ENCODE results near the gene FTSJ1. TPM values are rescaled to one million over a fixed set of nuclear protein-coding genes. Genes with fewer than 3 reads are reported as not detected.
A peak's percentile ranks its signal among the peaks of the same experiment; 100 is the strongest.

The FTSJ1 gene
- total and polyA plus RNA-seq, 9 donors: 23.2 to 45.9 (median 31.7) TPM

DNA sequence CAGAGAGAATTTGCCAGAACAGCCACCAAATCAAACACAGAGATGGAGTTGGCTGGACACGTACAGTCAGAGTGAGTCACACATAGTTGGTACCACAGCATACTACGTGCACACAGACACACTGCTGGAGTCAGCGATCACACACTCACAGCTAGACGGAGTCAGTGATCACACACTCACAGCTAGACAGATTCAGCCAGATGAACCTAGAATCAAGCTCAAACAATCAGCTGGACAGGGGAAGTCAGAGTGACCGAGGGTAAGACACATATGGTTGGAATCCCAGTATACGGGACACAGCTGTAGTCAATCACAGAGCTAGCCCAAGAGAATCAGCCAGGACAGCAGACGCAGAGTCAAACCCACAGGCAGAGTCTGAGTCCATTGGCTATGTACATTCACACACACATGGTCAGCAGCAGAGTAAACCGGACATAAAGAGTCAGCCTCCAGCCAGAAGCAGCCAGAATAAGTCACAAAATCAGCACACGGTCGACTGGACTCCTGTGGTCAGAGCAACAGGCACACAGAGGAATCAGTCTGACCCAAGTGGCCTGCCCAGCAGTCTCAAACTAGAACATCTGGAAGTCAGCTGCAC, 10.6 kb upstream of the FTSJ1 start:
- intact Hi-C loops (cut with DNase I): no loop called here
- no peak overlapping the region for H3K27ac ChIP-seq
- H3K36me3 ChIP-seq: no peaks in the 10 kb centered on the region
- TF ChIP-seq POLR2A (IDR thresholded peaks at IDR 0.05) (no peak), CTCF (IDR thresholded peaks at IDR 0.05) (no peak), EP300 (IDR thresholded peaks at IDR 0.05) (no peak)
- H3K4me1 ChIP-seq (ENCODE audit: insufficient read depth): no peaks in the 10 kb centered on the region
- no peak overlapping the region for H3K4me3 ChIP-seq
- WGBS, 3 donors: 42 to 53% (median 52%) methylated on average over 10 of the region's 10 CpGs
- no peak for DNase-seq
- no peaks in the 10 kb centered on the region for H3K9me3 ChIP-seq
- no peaks in the 10 kb centered on the region for H3K27me3 ChIP-seq

DNA sequence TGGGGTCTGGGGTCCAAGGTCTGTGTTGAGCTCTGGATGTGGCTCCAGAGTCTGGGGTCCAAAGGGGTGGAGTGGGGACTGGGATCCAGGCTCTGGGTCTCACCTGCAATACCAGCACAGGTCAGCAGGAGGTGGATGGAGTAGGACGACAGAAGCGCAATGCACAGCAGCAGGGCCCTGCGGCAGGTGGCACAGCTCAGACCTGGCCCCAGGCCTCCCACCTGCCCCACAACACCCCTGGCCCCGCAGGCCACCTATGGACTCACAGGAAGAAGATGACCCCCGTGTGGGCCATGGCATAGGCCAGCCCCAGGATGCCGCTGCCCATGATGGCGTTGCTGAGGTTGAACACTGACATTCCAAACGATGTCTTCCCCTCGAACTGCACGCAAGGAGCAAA, 9.3 kb upstream of the FTSJ1 start:
- WGBS, 3 donors: 75 to 84% (median 78%) methylated on average over 7 to 10 of the region's 10 CpGs
- Histone ChIP-seq H3K4me3 (no peak overlapping the region), H3K27me3 (no peaks in the 10 kb centered on the region), H3K36me3 (no peaks in the 10 kb centered on the region), H3K4me1 (ENCODE audit: insufficient read depth) (no peaks in the 10 kb centered on the region), H3K27ac (no peak overlapping the region), H3K9me3 (no peaks in the 10 kb centered on the region)
- intact Hi-C loops (cut with DNase I): no loop called here
- no peak for DNase-seq
- TF ChIP-seq EP300 (IDR thresholded peaks at IDR 0.05): no peak
- TF ChIP-seq POLR2A (IDR thresholded peaks at IDR 0.05): no peak
- no peak for TF ChIP-seq CTCF (IDR thresholded peaks at IDR 0.05)

GRCh38 chrX:48467281-48467761, 8.7 kb upstream of the FTSJ1 start:
- Histone ChIP-seq H3K4me3 (no peak overlapping the region), H3K27ac (no peak overlapping the region)

DNA sequence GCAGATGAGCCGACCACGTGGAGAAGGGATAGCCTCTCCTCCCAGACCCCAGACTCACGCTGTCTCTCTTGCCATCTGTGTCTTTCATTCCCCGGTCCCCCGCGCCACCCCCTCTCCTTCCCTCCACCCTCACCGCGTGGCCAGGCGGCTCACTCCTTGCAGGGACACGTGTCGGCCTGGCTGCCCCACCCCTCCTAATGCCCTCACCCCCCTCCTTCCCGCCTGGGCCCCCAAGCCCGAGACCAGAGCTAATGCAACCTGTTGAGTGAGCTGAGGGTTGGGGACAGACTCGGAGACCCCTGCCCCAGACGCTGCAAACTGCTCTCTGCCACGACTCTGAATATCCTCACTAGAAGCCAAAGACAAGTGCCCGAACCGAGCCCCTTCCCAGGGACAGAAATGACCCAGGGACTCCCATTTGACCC, 7.7 kb upstream of the FTSJ1 start:
- Histone ChIP-seq H3K36me3 (no peaks in the 10 kb centered on the region), H3K27ac (no peak overlapping the region), H3K9me3 (no peaks in the 10 kb centered on the region), H3K4me1 (ENCODE audit: insufficient read depth) (no peaks in the 10 kb centered on the region), H3K27me3 (no peaks in the 10 kb centered on the region), H3K4me3 (peak overlapping the region; percentile 24)
- 29 to 50% (median 37%) methylated on average over 14 to 18 of the region's 18 CpGs for WGBS, 3 donors
- no peak for TF ChIP-seq CTCF (IDR thresholded peaks at IDR 0.05)
- TF ChIP-seq POLR2A (IDR thresholded peaks at IDR 0.05): no peak
- no peak for TF ChIP-seq EP300 (IDR thresholded peaks at IDR 0.05)
- DNase-seq: peak in 1 of 5 donors; percentile 30
- intact Hi-C loops (cut with DNase I): no loop called here

More at GRCh38 chrX:48467281-48467761, 8.7 kb upstream of the FTSJ1 start:
- 37 to 44% (median 41%) methylated on average over 10 of the region's 10 CpGs for whole genome bisulfite sequencing, 3 donors
- no peak for TF ChIP-seq CTCF (IDR thresholded peaks at IDR 0.05)
- no peak for TF ChIP-seq POLR2A (IDR thresholded peaks at IDR 0.05)
- TF ChIP-seq EP300 (IDR thresholded peaks at IDR 0.05): no peak
- Histone ChIP-seq H3K9me3 (no peaks in the 10 kb centered on the region), H3K27me3 (no peaks in the 10 kb centered on the region), H3K4me1 (ENCODE audit: insufficient read depth) (no peaks in the 10 kb centered on the region), H3K36me3 (no peaks in the 10 kb centered on the region)
- DNase-seq: peak in 3 of 5 donors; percentile 48 to 53 (median 50)
- intact Hi-C loops (cut with DNase I): no loop called here

Data from ovary (tissue), 9 donors.